GM19372 (cell line): ENCODE data around the gene GRAP2.
A peak's percentile ranks its signal among the peaks of the same experiment; 100 is the strongest.
"Not testable (repeated sequence)": the region's sequence is repeated elsewhere in the genome, so short reads cannot be mapped to it uniquely, and the experiment has no call there.

ENCODE experiments used
- ATAC-seq: cut with Tn5 transposase; IDR thresholded peaks from one replicate; pipeline ENCODE4 v1.9.1; 2021; ENCODE audit warnings: mild to moderate bottlenecking, low read depth, moderate library complexity; ENCODE audit not compliant: unreplicated experiment

Gene GRAP2

DNA sequence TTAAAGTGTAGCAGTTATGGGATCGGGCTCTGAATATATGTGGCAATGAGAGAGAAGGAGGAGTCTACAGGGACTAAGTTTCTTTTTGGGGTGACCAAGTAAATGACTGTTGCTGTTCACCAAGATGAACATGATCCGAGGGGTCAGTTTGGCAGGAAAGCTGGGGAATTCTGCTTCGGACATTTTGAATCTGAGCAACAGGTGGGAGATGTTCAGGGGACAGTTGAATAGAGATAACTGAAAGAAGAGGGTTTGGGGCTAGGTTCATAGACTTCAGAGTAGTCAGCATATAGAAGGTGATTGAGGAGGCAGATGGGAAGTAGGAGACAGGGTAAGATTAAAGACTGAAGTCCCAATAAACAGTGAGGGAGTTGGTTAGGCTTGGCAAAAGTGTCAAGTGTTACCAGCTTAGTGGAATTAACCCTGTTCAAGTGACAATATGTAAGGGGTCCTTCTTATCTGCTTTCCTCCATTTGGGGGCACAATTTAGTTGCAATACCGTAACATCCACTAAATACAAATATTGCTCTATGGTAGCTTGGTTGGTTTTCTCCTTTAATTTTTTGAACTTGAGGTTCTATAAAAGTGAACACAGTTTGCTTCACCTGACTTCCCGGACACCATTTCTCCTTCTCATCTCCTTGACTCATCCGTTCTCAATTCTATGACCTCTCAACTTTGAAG lies 4.4 kb upstream of the GRAP2 start:
- no peak for ATAC-seq

GRCh38 chr22:39897841-39898240 lies 3.0 kb upstream of the GRAP2 start:
- no peak for ATAC-seq

- peak; percentile 68 for ATAC-seq
These were observed 1.9 kb upstream of the GRAP2 start for GRCh38 chr22:39898997-39899396.

GRCh38 chr22:39901565-39902146 lies 772 bp downstream of the GRAP2 start:
- no peak for ATAC-seq

- ATAC-seq: not testable (repeated sequence)
These were observed 3.1 kb downstream of the GRAP2 start for GRCh38 chr22:39904024-39904423.

GRCh38 chr22:39904862-39905261 lies 4.0 kb downstream of the GRAP2 start:
- no peak for ATAC-seq

DNA sequence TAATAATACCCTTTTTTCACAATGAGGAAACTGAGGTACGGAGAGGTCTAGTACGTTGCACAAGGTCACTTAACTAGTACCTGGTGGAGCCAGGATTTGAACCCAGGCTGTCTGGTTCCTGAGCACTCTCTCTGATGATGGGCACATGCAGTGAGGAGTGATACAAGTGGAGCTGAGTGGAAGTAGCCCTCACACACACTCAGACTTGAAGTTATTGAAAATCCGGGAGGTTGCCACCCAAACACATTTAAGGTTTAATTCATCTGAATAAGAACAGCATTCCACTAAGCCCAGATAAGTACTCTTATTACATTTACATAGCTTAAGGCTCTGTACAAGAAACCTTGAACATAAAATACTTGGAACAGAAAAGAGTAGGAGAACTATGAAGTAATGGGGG lies 4.8 kb downstream of the GRAP2 start:
- ATAC-seq: no peak

DNA sequence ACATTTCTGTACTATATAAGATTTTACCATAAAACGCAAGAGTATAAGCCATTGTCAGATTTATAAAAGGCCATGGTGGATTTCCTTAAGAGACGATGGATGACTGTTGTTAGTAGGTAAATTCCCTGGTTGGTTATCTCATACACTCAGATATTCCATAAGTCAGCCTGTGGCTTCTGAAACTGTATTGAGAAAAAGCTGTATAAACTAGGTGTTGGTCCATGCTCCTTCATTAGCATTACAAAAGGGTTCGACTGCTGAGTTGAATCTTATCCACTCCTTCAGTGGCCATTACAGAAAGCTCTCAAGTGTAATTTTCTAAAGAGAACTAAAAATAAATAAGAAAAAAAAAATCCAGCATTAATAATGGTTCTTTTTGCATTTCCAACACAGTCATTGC lies 5.3 kb downstream of the GRAP2 start:
- no peak for ATAC-seq

DNA sequence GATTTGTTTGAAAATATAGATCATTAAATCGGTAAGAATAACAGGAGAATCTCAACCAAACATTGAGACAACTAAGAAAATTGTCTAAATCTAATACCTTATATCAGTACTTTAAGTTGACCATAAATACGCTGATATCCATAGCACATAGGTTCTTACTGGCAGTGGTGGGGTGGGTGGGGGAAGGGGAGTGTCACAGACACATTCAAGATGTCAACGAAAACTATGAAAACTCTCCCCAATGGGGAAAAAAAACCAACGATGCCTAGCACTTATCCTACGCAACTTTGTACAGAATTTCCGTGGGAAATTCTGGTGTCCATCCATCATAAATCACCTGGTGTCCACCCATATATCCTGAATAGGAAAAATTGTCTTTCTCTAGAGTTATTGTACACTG lies 6.2 kb downstream of the GRAP2 start:
- ATAC-seq: no peak

GRCh38 chr22:39907605-39908097 lies 6.8 kb downstream of the GRAP2 start:
- ATAC-seq: no peak

- no peak for ATAC-seq
These were observed 7.3 kb downstream of the GRAP2 start for GRCh38 chr22:39908136-39908535.

DNA sequence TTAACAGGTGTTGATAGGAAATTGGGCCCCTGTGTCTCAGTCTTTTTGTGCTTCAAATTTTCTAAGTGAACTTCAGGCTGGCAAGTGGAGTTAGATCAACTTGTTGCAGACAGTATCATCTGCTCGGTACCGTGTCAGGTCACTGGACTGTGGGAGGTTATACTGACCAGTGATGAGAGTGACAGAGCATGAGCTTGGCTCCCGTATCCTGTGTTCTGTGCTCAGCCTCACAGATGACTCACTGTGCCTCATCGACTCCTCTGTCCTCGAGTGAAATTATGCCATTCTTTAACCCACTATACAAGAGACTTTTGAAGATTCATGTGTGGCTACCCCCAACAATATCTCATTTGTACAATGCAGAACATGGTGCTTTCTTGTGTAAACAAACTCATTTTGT lies 7.9 kb downstream of the GRAP2 start:
- ATAC-seq: no peak

GRCh38 chr22:39910876-39911613 lies 10.2 kb downstream of the GRAP2 start:
- ATAC-seq: no peak

- no peak for ATAC-seq
These were observed 12.4 kb downstream of the GRAP2 start for GRCh38 chr22:39913321-39913720.

GRCh38 chr22:39913886-39914285 lies 13.0 kb downstream of the GRAP2 start:
- no peak for ATAC-seq

DNA sequence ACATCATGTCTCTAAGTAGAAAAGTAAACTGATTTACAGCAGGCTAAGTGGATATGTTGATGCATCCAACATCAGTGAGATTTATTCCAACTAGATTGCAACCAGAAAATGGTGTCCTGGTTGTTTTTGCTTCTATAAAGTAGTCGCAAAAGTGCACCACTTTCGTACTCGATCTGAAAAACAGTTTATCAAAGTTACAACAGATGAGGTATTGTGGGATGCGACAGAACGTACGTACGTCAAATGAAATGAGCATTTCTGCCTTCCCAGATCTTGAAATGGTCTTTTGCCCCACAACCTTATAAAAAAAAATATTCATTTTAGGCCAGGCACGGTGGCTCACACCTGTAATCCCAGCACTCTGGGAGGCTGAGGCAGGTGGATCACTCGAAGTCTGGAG lies 13.7 kb downstream of the GRAP2 start:
- no peak for ATAC-seq

GRCh38 chr22:39915295-39915726 lies 14.4 kb downstream of the GRAP2 start:
- no peak for ATAC-seq

DNA sequence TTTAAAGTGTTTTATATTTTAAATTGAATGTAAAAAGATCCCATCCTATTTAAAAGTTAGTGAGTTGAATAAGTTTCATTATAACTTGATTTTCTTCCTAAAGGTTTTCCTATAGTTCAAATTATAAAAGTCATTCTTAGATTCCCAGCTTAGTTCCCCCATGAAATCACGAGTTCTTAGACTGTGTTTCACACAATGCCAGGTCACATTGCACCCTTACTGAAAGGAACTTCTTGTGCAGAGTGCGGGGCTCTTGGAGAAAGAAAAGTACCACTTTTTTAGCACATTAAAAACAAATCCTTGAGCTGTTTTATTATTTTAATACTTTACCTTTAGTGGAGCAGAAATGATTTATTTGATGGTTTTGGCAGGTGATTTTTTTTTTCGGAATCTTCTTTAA lies 15.6 kb downstream of the GRAP2 start:
- ATAC-seq: no peak

DNA sequence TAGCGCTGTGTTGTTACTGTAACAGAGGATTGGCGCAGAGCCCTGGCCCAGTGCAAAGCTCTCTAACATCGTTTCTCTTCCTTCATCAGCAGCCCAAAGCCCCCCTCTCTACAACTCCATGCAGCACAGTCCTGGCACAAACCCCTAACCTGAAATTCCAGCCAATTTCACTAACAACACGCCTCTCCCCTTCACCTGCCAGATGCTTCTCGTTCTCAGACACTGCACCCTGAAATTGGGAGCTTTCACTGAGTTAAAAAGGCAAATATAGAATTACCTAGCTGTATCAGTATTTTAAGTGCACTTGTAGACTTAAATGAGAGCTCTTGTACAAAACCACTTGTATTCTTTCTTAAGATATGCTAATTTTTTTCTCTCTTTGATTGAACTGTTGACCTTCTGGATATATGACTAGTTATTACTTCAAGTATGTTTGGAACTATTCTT lies 16.3 kb downstream of the GRAP2 start:
- ATAC-seq: no peak

DNA sequence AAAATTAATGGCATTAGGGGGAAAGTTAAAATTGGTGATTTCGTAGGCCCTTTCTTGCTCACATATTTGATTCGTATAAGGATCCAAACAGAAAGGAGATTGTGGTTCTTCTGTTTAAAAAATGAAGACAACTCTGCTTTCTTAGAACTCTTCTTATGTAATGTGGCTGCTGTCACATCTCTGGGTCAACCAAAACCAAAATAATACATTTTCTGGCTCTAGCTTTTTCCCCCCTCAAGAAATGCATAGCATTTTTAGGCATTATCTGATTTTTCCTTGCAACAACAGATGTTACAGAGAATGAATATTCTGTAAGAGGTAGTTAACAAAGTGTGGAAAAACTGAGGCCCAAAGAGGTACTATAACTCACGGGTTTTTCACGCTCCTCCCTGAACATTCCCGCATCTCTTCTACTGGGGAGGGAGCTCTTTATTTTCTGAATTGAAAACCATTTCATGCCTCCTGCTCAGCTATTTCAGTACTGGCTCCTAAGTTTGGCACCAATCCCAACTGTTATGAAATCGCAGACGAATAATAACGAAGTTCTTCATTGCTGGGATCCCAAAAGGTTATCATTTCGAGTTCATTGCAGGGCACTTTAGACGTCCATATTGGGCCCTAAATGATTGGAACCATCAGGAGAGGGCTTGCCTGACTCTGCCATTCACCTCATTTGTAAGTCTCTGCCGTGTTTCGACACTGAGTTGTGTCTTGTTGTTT lies 17.1 kb downstream of the GRAP2 start:
- ATAC-seq: no peak
